ENCODE results near the gene LEFTY2. TPM values are rescaled to one million over a fixed set of nuclear protein-coding genes. Genes with fewer than 3 reads are reported as not detected.
"Not testable (repeated sequence)": the region's sequence is repeated elsewhere in the genome, so short reads cannot be mapped to it uniquely, and the experiment has no call there.

LEFTY2 gene
- total and polyA plus RNA-seq, 5 donors: 0.59 to 2.1 (median 1.1) TPM

DNA sequence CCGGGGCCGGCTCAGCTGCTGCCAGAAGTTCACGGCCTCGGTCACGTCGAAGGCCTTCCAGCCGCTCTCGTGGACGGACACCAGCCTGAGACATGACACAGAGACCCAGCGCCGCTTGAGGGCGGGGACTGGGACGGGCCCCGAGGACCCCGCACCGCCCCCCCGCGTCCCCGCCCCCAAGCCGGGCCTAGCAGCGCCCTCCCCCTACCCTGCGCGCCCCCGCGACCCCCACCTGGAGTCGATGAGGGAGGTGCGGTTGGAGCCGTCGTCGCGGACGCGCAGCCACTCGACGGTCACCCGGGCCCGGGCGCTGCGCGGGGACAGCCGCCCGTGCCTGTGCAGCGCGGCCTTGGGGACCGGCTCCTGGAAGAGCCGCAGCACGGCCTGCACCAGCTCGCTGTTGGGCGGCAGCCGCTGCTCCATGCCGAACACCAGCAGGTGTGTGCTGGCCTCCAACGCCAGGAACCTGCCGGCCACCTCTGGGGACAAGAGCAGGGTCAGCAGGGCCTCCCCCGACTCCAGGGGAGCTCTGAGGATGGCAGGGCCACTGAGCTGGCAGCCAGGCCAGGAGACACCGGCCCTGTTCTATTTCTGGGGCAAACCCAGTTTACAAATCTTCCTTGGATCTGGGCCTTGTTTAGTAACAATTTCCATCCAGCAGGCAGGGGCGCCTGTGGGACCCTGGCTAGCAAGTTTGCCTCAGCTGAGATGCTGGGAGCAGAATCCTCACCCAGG, 53.3 kb downstream of the LEFTY2 start:
- H3K27ac ChIP-seq (ENCODE audit: low read length); H3K9me3 ChIP-seq (ENCODE audit: control insufficient read depth, low read length); H3K4me1 ChIP-seq (ENCODE audit: control insufficient read depth, insufficient read depth, low read length); H3K4me3 ChIP-seq (ENCODE audit: low read length); intact Hi-C loops (cut with DNase I); ATAC-seq; H3K27me3 ChIP-seq (ENCODE audit: control insufficient read depth, insufficient read depth); DNase-seq: not testable (repeated sequence)
- 36% methylated on average over 48 of the region's 56 CpGs for WGBS

DNA sequence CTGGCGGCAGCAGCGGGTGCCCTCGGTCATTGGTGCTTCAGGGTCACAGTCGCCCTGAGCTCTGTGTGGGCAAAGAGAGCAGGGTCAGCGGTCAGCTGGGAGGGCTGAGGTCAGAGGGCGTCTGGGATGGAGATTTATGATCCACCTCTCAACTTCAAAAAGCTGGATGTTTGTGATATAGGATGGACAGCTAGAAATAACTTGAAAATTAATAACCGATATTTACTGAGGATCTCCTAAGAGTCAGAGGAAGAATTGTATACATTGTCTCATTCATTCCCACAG, 54.0 kb downstream of the LEFTY2 start:
- intact Hi-C loops (cut with DNase I): no loop called here
- Histone ChIP-seq H3K9me3 (ENCODE audit: control insufficient read depth, low read length) (no peaks in the 10 kb centered on the region), H3K4me1 (ENCODE audit: control insufficient read depth, insufficient read depth, low read length) (no peaks in the 10 kb centered on the region), H3K4me3 (ENCODE audit: low read length) (no peak overlapping the region), H3K27me3 (ENCODE audit: control insufficient read depth, insufficient read depth) (no peaks in the 10 kb centered on the region), H3K27ac (ENCODE audit: low read length) (no peak overlapping the region)
- WGBS: 90% methylated on average over 7 of the region's 7 CpGs
- no peak for DNase-seq
- no peak for ATAC-seq

Small RNA genes lying within 50 kb of the gene (microRNA-seq; reads per million reads assigned to microRNA genes)
- 0 reads per million in 2 donors for gene MIR6741

Other genes with a start within 250 kb of the LEFTY2 start
- 100 to 1,000 TPM; 193 to 245 (median 219) TPM for gene SRP9, start 163.4 kb downstream of the LEFTY2 start, total RNA-seq
- gene SRP9, start 163.4 kb downstream of the LEFTY2 start, polyA plus RNA-seq: 259 TPM
- gene EPHX1, start 131.1 kb downstream of the LEFTY2 start, total RNA-seq: 10 to 100 TPM; 47.3 to 65.0 (median 56.8) TPM
- 54.0 TPM for gene EPHX1, start 131.1 kb downstream of the LEFTY2 start, polyA plus RNA-seq
- gene TMEM63A, start 58.8 kb downstream of the LEFTY2 start, total RNA-seq: 10 to 100 TPM; 32.6 to 44.4 (median 37.9) TPM
- gene TMEM63A, start 58.8 kb downstream of the LEFTY2 start, polyA plus RNA-seq: 29.3 TPM
- gene LEFTY1, start 52.1 kb downstream of the LEFTY2 start, total RNA-seq: under 1 TPM; 0.24 to 0.54 (median 0.49) TPM
- gene LEFTY1, start 52.1 kb downstream of the LEFTY2 start, polyA plus RNA-seq: 0.11 TPM
- gene PYCR2, start 17.0 kb downstream of the LEFTY2 start, total RNA-seq: 10 to 100 TPM; 57.4 to 72.0 (median 62.3) TPM
- 76.9 TPM for gene PYCR2, start 17.0 kb downstream of the LEFTY2 start, polyA plus RNA-seq
- 10 to 100 TPM; 12.2 to 18.3 (median 12.7) TPM for gene SDE2, start 58.1 kb upstream of the LEFTY2 start, total RNA-seq
- gene SDE2, start 58.1 kb upstream of the LEFTY2 start, polyA plus RNA-seq: 9.4 TPM
- 100 to 1,000 TPM; 304 to 344 (median 328) TPM for gene H3-3A, start 121.5 kb upstream of the LEFTY2 start, total RNA-seq
- 557 TPM for gene H3-3A, start 121.5 kb upstream of the LEFTY2 start, polyA plus RNA-seq
- gene ACBD3, start 245.5 kb upstream of the LEFTY2 start, total RNA-seq: 10 to 100 TPM; 24.0 to 38.4 (median 28.8) TPM
- 9.5 TPM for gene ACBD3, start 245.5 kb upstream of the LEFTY2 start, polyA plus RNA-seq

Measured in right cardiac atrium (tissue), 5 donors.